Right forelimb (tissue), 1 donor: ENCODE measurements around the gene RNF182.
A peak's percentile ranks its signal among the peaks of the same experiment; 100 is the strongest.
"Not testable (repeated sequence)": the region's sequence is repeated elsewhere in the genome, so short reads cannot be mapped to it uniquely, and the experiment has no call there.

Experiments
- DNase-seq: peaks from one replicate; pipeline ENCODE4 v3.0.0-alpha.2; 2018

The RNF182 gene

GRCh38 chr6:13918686-13919250 lies 6.0 kb upstream of the RNF182 start:
- DNase-seq = no peak

- no peak for DNase-seq
Observed at GRCh38 chr6:13919861-13920260, 4.9 kb upstream of the RNF182 start.

DNA sequence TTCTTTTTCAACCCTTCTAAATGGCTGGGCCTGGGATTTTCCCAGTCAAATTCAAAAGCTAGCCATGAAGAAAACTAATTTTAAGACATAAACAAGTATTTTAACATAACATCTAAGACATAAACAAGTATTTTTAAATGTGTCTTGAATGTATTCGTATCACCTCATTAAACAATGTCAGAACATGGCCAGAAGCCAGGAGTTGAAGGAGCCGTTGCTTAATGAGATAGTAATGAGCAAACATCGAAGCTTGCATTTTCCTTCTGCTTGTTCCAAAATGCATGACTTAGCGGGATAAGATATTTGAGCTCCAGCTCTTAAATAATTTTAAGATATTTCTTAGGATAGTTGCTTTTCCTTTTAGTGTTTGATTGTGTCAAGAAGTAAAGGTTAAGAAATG lies 4.2 kb upstream of the RNF182 start:
- DNase-seq = no peak

DNA sequence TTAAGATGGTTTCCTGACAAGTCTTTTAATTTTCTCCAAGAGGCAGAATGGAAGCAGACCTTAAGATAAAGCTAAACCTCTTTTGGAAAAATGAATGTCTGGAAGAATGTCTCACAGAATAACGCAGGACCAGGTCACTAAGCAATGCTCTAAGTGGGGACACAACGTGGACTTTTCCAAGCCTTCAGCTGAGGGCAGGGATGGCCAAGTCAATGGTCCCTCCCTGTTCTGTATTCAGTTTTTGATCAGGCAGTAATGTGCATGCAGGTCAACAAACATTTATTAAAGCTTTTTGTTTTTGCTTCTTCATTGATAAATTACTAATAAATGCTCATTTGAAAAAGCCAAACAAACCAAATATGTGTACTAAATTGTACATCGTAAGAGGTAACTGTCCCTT lies 2.0 kb upstream of the RNF182 start:
- DNase-seq = no peak

GRCh38 chr6:13923527-13924145 lies 1.1 kb upstream of the RNF182 start:
- DNase-seq = no peak

DNA sequence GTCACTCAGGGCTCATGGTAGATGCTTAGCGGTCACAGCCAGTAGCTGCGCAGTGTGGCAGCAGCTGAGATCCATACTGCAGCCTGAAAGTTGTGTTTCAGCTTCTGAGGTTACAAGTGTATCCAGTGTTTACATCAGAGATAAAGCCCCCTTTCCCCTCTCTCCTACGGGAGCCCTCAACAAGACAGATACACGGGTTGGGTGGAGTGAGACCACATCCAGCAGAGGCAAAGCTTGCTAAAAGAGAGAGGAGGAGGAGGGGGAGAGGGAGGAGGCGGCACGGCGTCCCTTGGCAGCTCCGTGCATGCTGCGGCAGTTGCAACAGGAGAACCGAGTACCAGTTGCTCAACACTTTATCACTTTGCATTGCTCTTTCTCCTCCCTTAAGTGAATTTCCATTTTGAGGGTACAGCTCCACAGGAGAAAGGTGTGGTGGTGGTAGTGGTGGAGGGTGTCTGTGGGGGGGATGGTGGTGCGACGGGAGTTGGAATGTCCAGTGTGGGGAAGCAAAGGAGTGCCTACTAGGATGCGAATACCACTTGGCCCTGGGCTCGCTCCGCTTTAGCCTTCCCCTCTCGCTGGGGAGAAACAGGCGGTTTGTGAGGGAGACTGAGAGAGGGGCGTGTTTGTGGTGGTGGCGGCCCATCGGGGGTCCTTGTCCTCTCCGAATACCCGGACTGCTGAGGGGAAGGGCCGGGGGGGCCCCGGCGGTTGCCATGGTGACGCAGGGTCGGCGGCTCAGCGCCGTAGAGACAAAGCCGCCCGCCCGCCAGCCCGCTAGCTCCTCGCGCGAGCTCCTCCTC lies 405 bp upstream of the RNF182 start:
- peak; percentile 67 for DNase-seq

DNA sequence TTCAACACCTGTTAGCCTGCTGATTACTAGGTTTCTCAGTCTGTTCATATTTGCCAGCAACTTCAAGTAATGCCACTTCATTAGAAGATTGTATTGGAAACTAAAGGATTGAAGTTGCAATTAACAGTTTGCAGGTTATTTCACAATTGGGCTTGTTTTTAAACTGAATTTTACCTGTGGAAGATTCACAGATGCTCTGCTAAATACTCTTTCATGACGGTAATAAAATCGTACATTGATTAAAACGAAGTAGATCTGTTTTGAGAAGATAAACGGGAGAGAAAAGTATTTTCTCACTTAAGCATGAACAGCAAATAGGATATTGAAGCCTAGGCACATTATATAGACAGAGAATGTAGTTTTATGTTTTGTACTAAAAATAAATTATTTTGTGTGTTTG lies 1.6 kb downstream of the RNF182 start:
- no peak for DNase-seq

DNA sequence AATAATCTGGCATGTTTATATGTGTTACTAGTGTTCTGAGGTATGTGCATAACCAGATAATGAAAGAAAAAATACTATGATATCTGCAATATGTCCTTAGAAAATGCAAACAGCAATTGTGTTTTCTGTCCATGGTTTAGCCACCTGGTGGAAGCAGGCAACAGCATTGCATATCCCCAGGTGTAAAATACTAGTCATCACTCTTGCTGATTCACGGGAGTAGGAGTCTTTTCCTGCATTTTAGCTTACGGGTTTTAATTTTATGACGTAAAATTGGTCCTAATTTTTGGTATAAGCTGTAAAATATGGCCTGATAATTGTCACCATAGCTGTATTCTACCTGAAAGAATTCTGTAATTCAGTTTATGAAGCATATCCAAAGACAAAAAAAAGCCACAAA lies 2.5 kb downstream of the RNF182 start:
- no peak for DNase-seq

GRCh38 chr6:13929196-13929595 lies 4.4 kb downstream of the RNF182 start:
- DNase-seq = no peak

- no peak for DNase-seq
Observed at GRCh38 chr6:13931797-13932402, 7.1 kb downstream of the RNF182 start.

DNA sequence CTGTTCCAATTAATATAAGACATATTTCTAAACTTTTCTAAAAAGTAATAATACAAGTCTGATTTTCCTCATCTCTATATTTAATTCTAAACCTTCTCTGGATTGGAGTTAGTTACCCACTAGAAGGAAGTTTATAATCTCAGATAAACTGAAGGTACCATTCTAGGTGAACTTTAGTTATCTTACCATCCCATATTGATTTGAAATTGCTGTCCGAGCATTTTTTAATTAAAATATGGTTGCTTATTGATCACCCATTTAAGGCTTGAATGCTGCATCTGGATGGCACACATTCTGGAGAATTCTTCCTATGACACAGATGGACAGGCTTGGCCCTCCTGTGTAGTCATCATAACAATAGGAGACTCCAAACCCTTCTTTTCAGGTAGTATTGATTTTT lies 8.0 kb downstream of the RNF182 start:
- DNase-seq = no peak

DNA sequence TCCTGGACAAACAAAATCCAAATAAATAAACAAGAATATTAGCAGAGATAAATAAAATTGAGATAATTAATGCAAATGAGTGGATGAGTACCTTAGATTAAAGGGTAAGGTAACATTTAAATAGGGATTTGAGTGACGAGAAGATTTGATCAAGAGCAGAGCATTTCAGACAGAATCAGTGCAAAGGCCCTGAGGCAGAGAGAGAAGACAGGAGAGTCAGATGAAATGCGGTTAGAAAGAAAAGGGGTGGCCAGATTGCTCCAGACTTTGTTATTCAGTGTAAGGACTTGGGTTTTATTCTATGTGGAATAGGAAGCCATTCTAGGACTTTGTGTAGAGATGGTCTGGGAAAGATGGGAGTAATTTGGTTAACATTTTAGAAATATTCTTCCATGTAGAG lies 10.0 kb downstream of the RNF182 start:
- no peak for DNase-seq

GRCh38 chr6:13935190-13935880 lies 10.6 kb downstream of the RNF182 start:
- no peak for DNase-seq

GRCh38 chr6:13935881-13936261 lies 11.1 kb downstream of the RNF182 start:
- DNase-seq = not testable (repeated sequence)

GRCh38 chr6:13941902-13942301 lies 17.1 kb downstream of the RNF182 start:
- no peak for DNase-seq

DNA sequence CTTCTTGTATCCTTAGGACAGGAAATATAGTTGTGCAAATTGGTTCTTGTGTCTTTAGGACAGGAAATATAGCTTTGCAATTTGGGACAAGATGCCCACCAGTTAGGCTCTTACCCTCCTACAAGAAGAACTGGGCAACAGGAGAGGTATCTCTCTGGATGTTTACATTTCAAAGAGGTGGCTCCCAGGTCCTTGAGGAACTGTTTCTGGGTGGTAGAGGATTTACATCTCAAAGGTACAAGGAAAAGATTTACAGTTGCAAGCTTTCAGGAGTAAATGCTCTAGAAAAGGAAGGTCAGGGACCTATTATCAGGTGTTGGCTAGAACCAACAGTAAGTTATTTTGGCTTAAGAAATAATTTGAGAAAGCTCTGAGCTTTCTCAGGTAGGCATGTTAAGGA lies 19.2 kb downstream of the RNF182 start:
- DNase-seq = no peak

DNA sequence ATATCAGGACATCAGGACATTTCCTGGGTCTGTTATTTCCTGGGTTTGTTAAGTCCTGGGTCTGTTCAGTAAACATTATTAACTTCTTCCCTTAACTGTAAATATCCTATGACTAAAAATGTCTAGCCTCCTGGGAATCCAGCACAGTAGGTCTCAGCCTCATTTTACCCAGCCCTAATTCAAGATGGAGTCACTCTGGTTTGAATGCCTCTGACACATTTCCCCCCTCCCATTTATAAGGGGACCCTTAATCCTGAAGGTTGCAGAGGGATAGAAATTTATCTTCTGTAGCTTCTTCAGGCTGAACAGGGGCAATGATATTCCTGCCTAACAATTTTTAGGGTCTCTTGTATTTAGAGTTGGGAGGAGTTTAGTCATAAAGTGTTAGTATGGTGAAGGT lies 21.8 kb downstream of the RNF182 start:
- no peak for DNase-seq

- DNase-seq = no peak
Observed at GRCh38 chr6:13947611-13948178, 22.9 kb downstream of the RNF182 start.

- no peak for DNase-seq
Observed at GRCh38 chr6:13952101-13952500, 27.3 kb downstream of the RNF182 start.

- DNase-seq = no peak
Observed at GRCh38 chr6:13953061-13953705, 28.4 kb downstream of the RNF182 start.

DNA sequence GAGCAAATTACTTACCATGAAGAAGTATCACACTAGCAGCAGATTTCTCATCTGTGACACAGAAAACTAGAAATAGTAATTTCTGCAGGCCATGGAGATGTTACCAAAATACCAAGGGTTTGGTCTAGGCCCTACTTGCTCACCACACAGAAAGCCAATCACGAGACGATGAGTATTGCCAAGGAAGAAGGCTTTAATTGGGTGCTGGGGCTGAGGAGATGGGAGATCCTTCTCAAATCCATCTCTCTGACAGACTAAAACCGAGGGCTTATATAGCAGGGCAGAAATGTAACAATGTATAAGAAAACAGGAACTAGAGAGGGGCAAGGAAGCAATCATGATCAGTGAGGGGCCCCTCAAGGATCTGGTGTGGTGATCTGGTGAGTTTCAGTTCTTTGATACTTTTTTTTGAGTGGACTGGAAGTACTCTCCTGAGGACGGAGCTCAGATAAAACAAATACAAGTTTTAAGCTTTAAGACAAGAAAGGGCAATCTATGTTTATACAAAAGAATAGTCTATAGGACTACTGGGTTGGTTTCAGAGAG lies 40.9 kb downstream of the RNF182 start:
- DNase-seq = no peak

DNA sequence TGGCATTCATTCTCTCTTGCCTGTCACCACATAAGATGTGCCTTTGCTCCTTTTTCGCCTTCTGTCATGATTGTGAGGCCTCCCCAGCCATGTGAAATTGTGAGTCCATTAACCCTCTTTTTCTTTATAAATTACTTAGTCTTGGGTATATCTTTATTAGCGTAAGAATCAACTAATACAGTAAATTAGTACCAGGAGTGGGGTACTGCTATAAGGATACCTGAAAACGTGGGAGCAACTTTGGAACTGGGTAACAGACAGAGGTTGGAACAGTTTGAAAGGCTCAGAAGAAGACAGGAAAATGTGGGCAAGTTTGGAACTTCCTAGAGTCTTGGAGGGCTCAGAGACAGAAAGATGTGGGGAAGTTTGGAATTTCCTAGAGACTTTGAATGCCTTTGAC lies 46.6 kb downstream of the RNF182 start:
- no peak for DNase-seq
